Fibroblast of lung (primary cell): Measurements from ENCODE around the gene EFCAB6.

ENCODE experiments used
- EZH2 ChIP-seq: IDR thresholded peaks from 2 replicates; pipeline ENCODE4 v1.5.1; 2012; ENCODE audit warnings: low read length, control low read depth, mild to moderate bottlenecking; ENCODE audit errors: missing control alignments
- TF ChIP-seq, protein P1 (sequence below), 2 donors: IDR thresholded peaks in 1 of 2; conservative IDR thresholded peaks in 1 of 2; 1 replicate in 1 of 2; 2 replicates in 1 of 2; pipeline ENCODE4 v1.5.1; 2011 to 2012; ENCODE audit warnings: low read length in 2 of 2, control low read depth in 1 of 2, inconsistent platforms in 1 of 2, low read depth in 1 of 2, mild to moderate bottlenecking in 1 of 2

GRCh38 chr22:43574738-43575137, 237.4 kb downstream of the EFCAB6 start:
- TF ChIP-seq, protein P1, sequence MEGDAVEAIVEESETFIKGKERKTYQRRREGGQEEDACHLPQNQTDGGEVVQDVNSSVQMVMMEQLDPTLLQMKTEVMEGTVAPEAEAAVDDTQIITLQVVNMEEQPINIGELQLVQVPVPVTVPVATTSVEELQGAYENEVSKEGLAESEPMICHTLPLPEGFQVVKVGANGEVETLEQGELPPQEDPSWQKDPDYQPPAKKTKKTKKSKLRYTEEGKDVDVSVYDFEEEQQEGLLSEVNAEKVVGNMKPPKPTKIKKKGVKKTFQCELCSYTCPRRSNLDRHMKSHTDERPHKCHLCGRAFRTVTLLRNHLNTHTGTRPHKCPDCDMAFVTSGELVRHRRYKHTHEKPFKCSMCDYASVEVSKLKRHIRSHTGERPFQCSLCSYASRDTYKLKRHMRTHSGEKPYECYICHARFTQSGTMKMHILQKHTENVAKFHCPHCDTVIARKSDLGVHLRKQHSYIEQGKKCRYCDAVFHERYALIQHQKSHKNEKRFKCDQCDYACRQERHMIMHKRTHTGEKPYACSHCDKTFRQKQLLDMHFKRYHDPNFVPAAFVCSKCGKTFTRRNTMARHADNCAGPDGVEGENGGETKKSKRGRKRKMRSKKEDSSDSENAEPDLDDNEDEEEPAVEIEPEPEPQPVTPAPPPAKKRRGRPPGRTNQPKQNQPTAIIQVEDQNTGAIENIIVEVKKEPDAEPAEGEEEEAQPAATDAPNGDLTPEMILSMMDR (conservative IDR thresholded peaks at IDR 0.05 in 1 of 2, IDR thresholded peaks at IDR 0.05 in 1 of 2; ENCODE audit: low read depth in 1 of 2, low read length in 2 of 2): no peak
- TF ChIP-seq EZH2: no peak
